ENCODE measurements around the gene SLC35G3. TPM values are rescaled to one million over a fixed set of nuclear protein-coding genes. Genes with fewer than 3 reads are reported as not detected.

The SLC35G3 gene
- polyA plus RNA-seq, 2 donors: not detected

DNA sequence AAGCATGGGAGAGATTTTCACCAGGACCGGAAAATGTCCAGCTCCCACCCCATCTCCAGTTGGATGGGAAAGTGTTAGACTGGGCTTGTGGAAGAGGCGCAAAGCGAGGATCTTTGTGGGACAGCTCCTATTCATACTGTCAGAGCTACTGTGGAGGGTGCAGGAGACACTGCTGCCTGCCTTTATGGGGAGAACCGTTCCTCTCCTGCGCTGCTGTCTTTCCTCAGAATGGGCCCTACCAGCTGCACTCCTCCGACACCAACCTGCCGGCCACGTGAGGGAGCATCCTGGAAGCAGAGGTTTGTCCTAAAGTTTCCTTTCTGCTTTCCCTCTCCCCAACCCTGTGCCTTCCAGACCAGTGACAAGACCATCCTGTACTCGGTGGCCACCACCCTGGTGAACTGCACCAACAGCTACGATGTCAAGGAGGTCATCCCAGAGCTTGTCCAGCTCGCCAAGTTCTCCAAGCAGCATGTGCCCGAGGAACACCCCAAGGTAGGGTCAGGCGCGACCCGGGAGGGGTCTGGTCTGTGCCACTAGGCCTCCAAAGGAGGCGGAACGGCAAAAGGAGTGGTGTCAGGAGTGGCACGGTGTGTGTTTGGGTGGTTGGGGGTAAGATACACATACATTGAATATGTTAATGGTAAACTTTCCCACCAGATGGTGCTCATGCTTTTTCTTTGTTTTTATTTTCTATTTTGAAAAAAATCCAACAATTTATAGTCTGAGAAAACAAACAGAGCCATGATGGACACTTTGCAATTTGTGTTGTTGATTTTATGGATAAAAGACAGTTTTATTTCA lies 23.0 kb downstream of the SLC35G3 start:
- peaks cover 0 to 6% of the 10 kb centered on the region in 2 donors for H3K4me1 ChIP-seq (ENCODE audit: control insufficient read depth in 2 of 2, insufficient read depth in 2 of 2, low read length in 1 of 2)
- no peak overlapping the region for H3K4me3 ChIP-seq (ENCODE audit: low read depth in 1 of 2, low read length in 2 of 2)
- H3K36me3 ChIP-seq (ENCODE audit: control insufficient read depth in 2 of 2, insufficient read depth in 2 of 2, low read length in 1 of 2): no peaks in the 10 kb centered on the region
- H3K27ac ChIP-seq (ENCODE audit: low read depth in 2 of 2, low read length in 1 of 2): no peak overlapping the region
- H3K9me3 ChIP-seq (ENCODE audit: control insufficient read depth in 2 of 2, insufficient read depth in 1 of 2, low read depth in 1 of 2, low read length in 1 of 2): no peaks in the 10 kb centered on the region
- WGBS, 2 donors: 67 to 70% methylated on average over 18 of the region's 18 CpGs
- H3K27me3 ChIP-seq (ENCODE audit: control insufficient read depth in 1 of 2, insufficient read depth in 2 of 2, low read length in 2 of 2): no peaks in the 10 kb centered on the region

DNA sequence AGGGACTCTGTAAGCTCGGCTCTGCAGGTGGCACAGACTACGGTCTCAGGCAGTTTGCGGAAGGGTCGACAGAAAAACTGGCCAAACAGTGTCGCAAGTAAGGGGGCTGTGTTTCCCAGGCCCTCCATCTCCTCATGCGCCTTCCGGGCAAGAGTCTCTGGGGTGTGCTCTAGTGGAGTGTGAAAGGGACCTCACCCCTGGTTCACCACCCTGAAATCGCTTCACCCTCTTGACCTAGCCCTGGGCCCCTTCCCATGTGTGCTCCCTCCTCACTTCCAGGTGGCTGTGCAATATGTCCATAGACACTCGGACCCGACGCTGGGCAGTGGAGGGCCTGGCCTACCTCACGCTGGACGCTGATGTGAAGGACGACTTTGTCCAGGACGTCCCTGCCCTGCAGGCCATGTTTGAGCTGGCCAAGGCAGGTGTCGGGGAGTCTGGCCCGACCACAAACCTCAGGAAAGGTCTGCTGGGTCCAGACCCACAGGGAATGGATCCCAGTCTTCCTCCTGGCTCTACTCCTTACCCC lies 24.3 kb downstream of the SLC35G3 start:
- Histone ChIP-seq H3K4me1 (ENCODE audit: control insufficient read depth in 2 of 2, insufficient read depth in 2 of 2, low read length in 1 of 2) (peaks cover 0 to 2% of the 10 kb centered on the region in 2 donors), H3K27me3 (ENCODE audit: control insufficient read depth in 1 of 2, insufficient read depth in 2 of 2, low read length in 2 of 2) (no peaks in the 10 kb centered on the region), H3K9me3 (ENCODE audit: control insufficient read depth in 2 of 2, insufficient read depth in 1 of 2, low read depth in 1 of 2, low read length in 1 of 2) (no peaks in the 10 kb centered on the region), H3K4me3 (ENCODE audit: low read depth in 1 of 2, low read length in 2 of 2) (no peak overlapping the region), H3K27ac (ENCODE audit: low read depth in 2 of 2, low read length in 1 of 2) (no peak overlapping the region), H3K36me3 (ENCODE audit: control insufficient read depth in 2 of 2, insufficient read depth in 2 of 2, low read length in 1 of 2) (no peaks in the 10 kb centered on the region)
- WGBS, 2 donors: 89 to 92% methylated on average over 17 of the region's 17 CpGs

DNA sequence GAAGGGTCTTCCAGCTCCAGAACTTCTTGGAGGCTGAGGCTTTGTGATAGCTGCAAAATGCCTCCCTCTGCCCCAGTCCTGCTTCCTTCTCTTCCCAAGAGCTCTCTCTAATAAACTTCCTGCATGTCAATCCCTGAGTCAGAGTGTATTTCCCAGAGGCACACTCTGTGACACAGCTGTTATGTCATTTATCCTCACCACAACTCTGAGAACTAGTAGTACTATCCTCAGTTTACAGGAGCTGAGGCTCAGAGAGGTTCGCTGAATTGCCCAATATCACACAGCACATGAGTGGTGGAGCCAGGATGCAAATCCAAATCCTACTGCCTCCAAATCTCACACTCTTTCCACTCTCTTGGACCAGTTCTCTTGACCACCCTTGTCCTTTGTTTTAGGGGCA lies 26.5 kb downstream of the SLC35G3 start:
- Histone ChIP-seq H3K36me3 (ENCODE audit: control insufficient read depth in 2 of 2, insufficient read depth in 2 of 2, low read length in 1 of 2) (no peaks in the 10 kb centered on the region), H3K27ac (ENCODE audit: low read depth in 2 of 2, low read length in 1 of 2) (no peak overlapping the region), H3K27me3 (ENCODE audit: control insufficient read depth in 1 of 2, insufficient read depth in 2 of 2, low read length in 2 of 2) (no peaks in the 10 kb centered on the region), H3K9me3 (ENCODE audit: control insufficient read depth in 2 of 2, insufficient read depth in 1 of 2, low read depth in 1 of 2, low read length in 1 of 2) (no peaks in the 10 kb centered on the region), H3K4me1 (ENCODE audit: control insufficient read depth in 2 of 2, insufficient read depth in 2 of 2, low read length in 1 of 2) (peaks cover 0 to 2% of the 10 kb centered on the region in 2 donors), H3K4me3 (ENCODE audit: low read depth in 1 of 2, low read length in 2 of 2) (peak overlapping the region in 1 of 2 donors; percentile 1)
- 65 to 92% methylated on average over 1 of the region's 1 CpG for WGBS, 2 donors

DNA sequence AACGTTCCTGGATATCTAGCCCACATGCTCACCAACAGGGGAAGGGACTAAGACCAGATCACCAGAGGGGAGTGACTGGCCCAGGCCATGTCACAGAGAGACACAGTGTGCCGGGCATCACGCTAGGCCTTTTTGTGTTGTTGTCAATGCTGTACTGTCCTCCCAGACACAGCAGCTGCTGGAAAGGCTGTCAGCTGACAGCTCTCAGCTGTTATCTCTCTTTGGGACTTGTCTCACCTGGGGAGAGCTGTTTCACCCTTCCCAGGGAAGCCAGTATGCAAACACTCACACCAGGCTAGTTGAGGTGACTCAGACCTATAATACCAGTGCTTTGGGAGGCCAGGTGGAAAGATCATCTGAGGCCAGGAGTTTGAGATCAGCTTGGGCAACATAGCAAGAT lies 27.1 kb downstream of the SLC35G3 start:
- H3K4me1 ChIP-seq (ENCODE audit: control insufficient read depth in 2 of 2, insufficient read depth in 2 of 2, low read length in 1 of 2): peaks cover 0 to 2% of the 10 kb centered on the region in 2 donors
- H3K36me3 ChIP-seq (ENCODE audit: control insufficient read depth in 2 of 2, insufficient read depth in 2 of 2, low read length in 1 of 2): no peaks in the 10 kb centered on the region
- no peak overlapping the region for H3K27ac ChIP-seq (ENCODE audit: low read depth in 2 of 2, low read length in 1 of 2)
- H3K4me3 ChIP-seq (ENCODE audit: low read depth in 1 of 2, low read length in 2 of 2): no peak overlapping the region
- WGBS, 2 donors: 47 to 55% methylated on average over 3 of the region's 3 CpGs
- no peaks in the 10 kb centered on the region for H3K27me3 ChIP-seq (ENCODE audit: control insufficient read depth in 1 of 2, insufficient read depth in 2 of 2, low read length in 2 of 2)
- H3K9me3 ChIP-seq (ENCODE audit: control insufficient read depth in 2 of 2, insufficient read depth in 1 of 2, low read depth in 1 of 2, low read length in 1 of 2): no peaks in the 10 kb centered on the region

DNA sequence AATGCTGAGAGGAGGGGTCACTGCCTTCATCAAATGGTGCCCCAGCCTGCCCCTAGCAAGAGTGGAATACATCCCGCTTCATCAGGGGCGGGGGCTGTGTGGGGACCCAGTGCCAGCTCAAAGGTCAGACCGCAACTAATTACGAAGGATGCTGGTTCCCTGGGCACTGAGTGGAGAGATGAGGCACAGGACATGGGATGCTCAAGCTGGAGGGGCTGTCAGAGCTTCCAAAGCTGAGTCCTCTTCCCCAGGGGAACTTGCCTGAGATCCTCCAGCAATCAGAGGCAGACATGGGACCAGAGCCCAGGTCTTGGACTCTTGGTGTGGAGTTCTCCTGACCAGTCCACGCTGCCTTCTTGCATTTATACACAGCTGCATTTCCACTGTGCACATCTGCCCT lies 27.7 kb downstream of the SLC35G3 start:
- H3K4me3 ChIP-seq (ENCODE audit: low read depth in 1 of 2, low read length in 2 of 2): no peak overlapping the region

DNA sequence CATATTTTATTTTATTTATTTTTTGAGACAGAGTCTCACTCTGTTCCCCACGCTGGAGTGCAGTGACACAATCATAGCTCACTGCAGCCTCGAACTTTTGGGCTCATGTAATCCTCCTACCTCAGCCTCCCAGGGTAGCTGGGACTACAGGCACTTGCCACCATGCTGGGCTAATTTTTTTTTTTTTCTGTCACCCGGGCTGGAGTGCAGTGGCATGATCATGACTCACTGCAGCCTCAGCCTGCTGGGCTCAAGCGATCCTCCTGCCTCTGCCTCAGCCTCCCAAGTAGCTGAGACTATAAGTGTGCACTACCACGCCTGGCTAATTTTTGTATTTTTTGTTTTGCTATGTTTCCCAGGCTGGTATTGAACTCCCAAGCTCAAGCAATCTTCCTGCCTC lies 29.5 kb downstream of the SLC35G3 start:
- 73 to 79% methylated on average over 5 of the region's 5 CpGs for WGBS, 2 donors
- Histone ChIP-seq H3K36me3 (ENCODE audit: control insufficient read depth in 2 of 2, insufficient read depth in 2 of 2, low read length in 1 of 2) (no peaks in the 10 kb centered on the region), H3K9me3 (ENCODE audit: control insufficient read depth in 2 of 2, insufficient read depth in 1 of 2, low read depth in 1 of 2, low read length in 1 of 2) (no peaks in the 10 kb centered on the region), H3K4me1 (ENCODE audit: control insufficient read depth in 2 of 2, insufficient read depth in 2 of 2, low read length in 1 of 2) (no peaks in the 10 kb centered on the region), H3K4me3 (ENCODE audit: low read depth in 1 of 2, low read length in 2 of 2) (no peak overlapping the region), H3K27me3 (ENCODE audit: control insufficient read depth in 1 of 2, insufficient read depth in 2 of 2, low read length in 2 of 2) (no peaks in the 10 kb centered on the region), H3K27ac (ENCODE audit: low read depth in 2 of 2, low read length in 1 of 2) (no peak overlapping the region)

More for the DNA sequence above, 27.7 kb downstream of the SLC35G3 start:
- H3K36me3 ChIP-seq (ENCODE audit: control insufficient read depth in 2 of 2, insufficient read depth in 2 of 2, low read length in 1 of 2): no peaks in the 10 kb centered on the region
- H3K9me3 ChIP-seq (ENCODE audit: control insufficient read depth in 2 of 2, insufficient read depth in 1 of 2, low read depth in 1 of 2, low read length in 1 of 2): no peaks in the 10 kb centered on the region
- 61 to 73% methylated on average over 5 of the region's 5 CpGs for WGBS, 2 donors
- H3K27me3 ChIP-seq (ENCODE audit: control insufficient read depth in 1 of 2, insufficient read depth in 2 of 2, low read length in 2 of 2): no peaks in the 10 kb centered on the region
- H3K4me1 ChIP-seq (ENCODE audit: control insufficient read depth in 2 of 2, insufficient read depth in 2 of 2, low read length in 1 of 2): peaks cover 0 to 2% of the 10 kb centered on the region in 2 donors
- no peak overlapping the region for H3K27ac ChIP-seq (ENCODE audit: low read depth in 2 of 2, low read length in 1 of 2)

DNA sequence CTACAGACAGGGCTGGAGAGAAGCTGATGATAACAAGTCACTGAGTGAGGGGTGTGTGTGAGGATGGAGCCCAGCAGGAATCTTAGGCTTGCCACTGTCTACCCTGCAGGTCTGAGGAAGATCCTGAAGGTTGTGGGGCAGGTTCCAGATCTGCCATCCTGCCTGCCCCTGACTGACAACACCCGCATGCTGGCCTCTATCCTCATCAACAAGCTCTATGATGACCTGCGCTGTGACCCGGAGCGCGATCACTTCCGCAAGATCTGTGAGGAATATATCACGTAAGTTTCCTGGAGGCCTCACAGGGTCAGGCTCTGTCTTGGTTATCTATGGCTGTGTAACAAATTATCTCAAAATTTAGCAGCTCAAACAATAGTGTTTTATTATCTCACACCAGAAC lies 30.3 kb downstream of the SLC35G3 start:
- WGBS, 2 donors: 96% methylated on average over 7 of the region's 7 CpGs
- H3K9me3 ChIP-seq (ENCODE audit: control insufficient read depth in 2 of 2, insufficient read depth in 1 of 2, low read depth in 1 of 2, low read length in 1 of 2): no peaks in the 10 kb centered on the region
- H3K27me3 ChIP-seq (ENCODE audit: control insufficient read depth in 1 of 2, insufficient read depth in 2 of 2, low read length in 2 of 2): no peaks in the 10 kb centered on the region
- H3K27ac ChIP-seq (ENCODE audit: low read depth in 2 of 2, low read length in 1 of 2): no peak overlapping the region
- no peaks in the 10 kb centered on the region for H3K36me3 ChIP-seq (ENCODE audit: control insufficient read depth in 2 of 2, insufficient read depth in 2 of 2, low read length in 1 of 2)
- H3K4me1 ChIP-seq (ENCODE audit: control insufficient read depth in 2 of 2, insufficient read depth in 2 of 2, low read length in 1 of 2): no peaks in the 10 kb centered on the region
- H3K4me3 ChIP-seq (ENCODE audit: low read depth in 1 of 2, low read length in 2 of 2): no peak overlapping the region

DNA sequence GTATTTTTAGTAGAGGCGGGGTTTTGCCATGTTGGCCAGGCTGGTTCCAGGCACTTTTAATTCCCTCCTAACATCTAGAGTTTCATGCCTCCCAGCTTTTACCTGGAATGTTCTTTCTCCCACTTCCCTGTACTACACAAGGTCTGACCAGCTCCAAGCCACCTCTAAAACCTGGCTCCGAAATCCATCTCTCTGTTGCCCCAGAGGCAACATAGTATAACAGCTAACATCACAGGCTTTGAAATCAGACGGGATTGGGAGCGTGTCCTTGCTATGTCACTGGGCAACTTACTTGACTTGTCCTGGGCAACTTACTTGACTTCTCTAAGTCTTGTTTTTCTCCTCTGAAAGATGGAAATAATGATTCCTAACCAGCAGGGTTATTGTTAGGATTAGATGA lies 31.4 kb downstream of the SLC35G3 start:
- Histone ChIP-seq H3K4me1 (ENCODE audit: control insufficient read depth in 2 of 2, insufficient read depth in 2 of 2, low read length in 1 of 2) (no peaks in the 10 kb centered on the region), H3K27me3 (ENCODE audit: control insufficient read depth in 1 of 2, insufficient read depth in 2 of 2, low read length in 2 of 2) (no peaks in the 10 kb centered on the region), H3K9me3 (ENCODE audit: control insufficient read depth in 2 of 2, insufficient read depth in 1 of 2, low read depth in 1 of 2, low read length in 1 of 2) (no peaks in the 10 kb centered on the region), H3K4me3 (ENCODE audit: low read depth in 1 of 2, low read length in 2 of 2) (no peak overlapping the region), H3K27ac (ENCODE audit: low read depth in 2 of 2, low read length in 1 of 2) (no peak overlapping the region), H3K36me3 (ENCODE audit: control insufficient read depth in 2 of 2, insufficient read depth in 2 of 2, low read length in 1 of 2) (no peaks in the 10 kb centered on the region)
- WGBS, 2 donors: 84 to 87% methylated on average over 4 of the region's 4 CpGs

DNA sequence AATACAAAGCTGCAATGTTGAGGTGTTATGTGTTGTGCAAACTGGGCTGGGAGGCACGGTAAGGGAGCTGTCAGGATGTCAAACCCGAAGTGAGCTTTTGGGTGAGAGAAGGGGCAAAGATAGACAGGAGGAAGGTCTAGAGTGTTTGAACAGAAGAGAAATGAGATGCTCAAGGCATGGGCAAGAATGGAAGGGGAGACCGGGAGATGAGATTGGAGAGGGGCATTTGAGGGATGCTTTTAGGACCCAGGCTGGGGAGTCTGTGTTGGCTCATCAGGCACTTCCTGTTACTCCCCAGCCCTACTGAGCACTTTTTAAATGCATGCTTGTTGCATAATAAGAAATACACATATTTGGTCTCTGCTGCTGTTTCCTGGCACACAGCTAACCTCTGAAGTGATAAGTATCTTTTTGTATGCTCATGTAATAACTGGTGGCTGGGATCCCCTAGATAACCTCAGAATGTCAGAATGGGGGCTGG lies 32.9 kb downstream of the SLC35G3 start:
- Histone ChIP-seq H3K36me3 (ENCODE audit: control insufficient read depth in 2 of 2, insufficient read depth in 2 of 2, low read length in 1 of 2) (no peaks in the 10 kb centered on the region), H3K27ac (ENCODE audit: low read depth in 2 of 2, low read length in 1 of 2) (peak overlapping the region in 1 of 2 donors; percentile 38), H3K4me3 (ENCODE audit: low read depth in 1 of 2, low read length in 2 of 2) (no peak overlapping the region), H3K9me3 (ENCODE audit: control insufficient read depth in 2 of 2, insufficient read depth in 1 of 2, low read depth in 1 of 2, low read length in 1 of 2) (no peaks in the 10 kb centered on the region), H3K4me1 (ENCODE audit: control insufficient read depth in 2 of 2, insufficient read depth in 2 of 2, low read length in 1 of 2) (no peaks in the 10 kb centered on the region), H3K27me3 (ENCODE audit: control insufficient read depth in 1 of 2, insufficient read depth in 2 of 2, low read length in 2 of 2) (no peaks in the 10 kb centered on the region)
- 63 to 68% methylated on average over 3 of the region's 3 CpGs for WGBS, 2 donors
